ENCODE measurements around the gene ASIC1. TPM values are rescaled to one million over a fixed set of nuclear protein-coding genes. Genes with fewer than 3 reads are reported as not detected.

The ASIC1 gene
- total and polyA plus RNA-seq, 5 donors, result 1.3 to 4.5 (median 2.8) TPM

GRCh38 chr12:50052544-50052943 lies 4.9 kb upstream of the ASIC1 start:
- no peak for DNase-seq
- no peak for ATAC-seq
- Histone ChIP-seq H3K27ac (ENCODE audit: low read length) (no peak overlapping the region), H3K9me3 (ENCODE audit: control insufficient read depth, low read length) (no peaks in the 10 kb centered on the region), H3K4me3 (ENCODE audit: low read length) (no peak overlapping the region), H3K4me1 (ENCODE audit: control insufficient read depth, insufficient read depth, low read length) (peaks cover 2% of the 10 kb centered on the region), H3K27me3 (ENCODE audit: control insufficient read depth, insufficient read depth) (no peaks in the 10 kb centered on the region)
- intact Hi-C loops (cut with DNase I), result loop anchor here in 3 of 4 donors (5.0 to 10.0 kb wide), 4 partner anchors 80 to 278 kb away; partner anchors contain the start of gene AQP6 (in 2 of the 3)

- peaks cover 2% of the 10 kb centered on the region for H3K4me1 ChIP-seq (ENCODE audit: control insufficient read depth, insufficient read depth, low read length)
- no peak overlapping the region for H3K27ac ChIP-seq (ENCODE audit: low read length)
- intact Hi-C loops (cut with DNase I), result loop anchor here in 3 of 4 donors (5.0 to 10.0 kb wide), 4 partner anchors 81 to 278 kb away; partner anchors contain the start of gene AQP6 (in 2 of the 3)
- H3K27me3 ChIP-seq (ENCODE audit: control insufficient read depth, insufficient read depth), result no peaks in the 10 kb centered on the region
- ATAC-seq (no peak), DNase-seq (no peak)
- no peak overlapping the region for H3K4me3 ChIP-seq (ENCODE audit: low read length)
- no peaks in the 10 kb centered on the region for H3K9me3 ChIP-seq (ENCODE audit: control insufficient read depth, low read length)
- WGBS, result 90% methylated on average over 7 of the region's 7 CpGs
Observed at GRCh38 chr12:50052964-50053363, 4.4 kb upstream of the ASIC1 start.

- DNase-seq (no peak), ATAC-seq (no peak)
- WGBS, result 73% methylated on average over 1 of the region's 1 CpG
- Histone ChIP-seq H3K4me3 (ENCODE audit: low read length) (no peak overlapping the region), H3K4me1 (ENCODE audit: control insufficient read depth, insufficient read depth, low read length) (peaks cover 2% of the 10 kb centered on the region), H3K9me3 (ENCODE audit: control insufficient read depth, low read length) (no peaks in the 10 kb centered on the region), H3K27ac (ENCODE audit: low read length) (no peak overlapping the region), H3K27me3 (ENCODE audit: control insufficient read depth, insufficient read depth) (no peaks in the 10 kb centered on the region)
- intact Hi-C loops (cut with DNase I), result loop anchor here in 3 of 4 donors (5.0 to 10.0 kb wide), 4 partner anchors 81 to 279 kb away; partner anchors contain the start of gene AQP6 (in 2 of the 3)
Observed at GRCh38 chr12:50053583-50053982, 3.8 kb upstream of the ASIC1 start.

DNA sequence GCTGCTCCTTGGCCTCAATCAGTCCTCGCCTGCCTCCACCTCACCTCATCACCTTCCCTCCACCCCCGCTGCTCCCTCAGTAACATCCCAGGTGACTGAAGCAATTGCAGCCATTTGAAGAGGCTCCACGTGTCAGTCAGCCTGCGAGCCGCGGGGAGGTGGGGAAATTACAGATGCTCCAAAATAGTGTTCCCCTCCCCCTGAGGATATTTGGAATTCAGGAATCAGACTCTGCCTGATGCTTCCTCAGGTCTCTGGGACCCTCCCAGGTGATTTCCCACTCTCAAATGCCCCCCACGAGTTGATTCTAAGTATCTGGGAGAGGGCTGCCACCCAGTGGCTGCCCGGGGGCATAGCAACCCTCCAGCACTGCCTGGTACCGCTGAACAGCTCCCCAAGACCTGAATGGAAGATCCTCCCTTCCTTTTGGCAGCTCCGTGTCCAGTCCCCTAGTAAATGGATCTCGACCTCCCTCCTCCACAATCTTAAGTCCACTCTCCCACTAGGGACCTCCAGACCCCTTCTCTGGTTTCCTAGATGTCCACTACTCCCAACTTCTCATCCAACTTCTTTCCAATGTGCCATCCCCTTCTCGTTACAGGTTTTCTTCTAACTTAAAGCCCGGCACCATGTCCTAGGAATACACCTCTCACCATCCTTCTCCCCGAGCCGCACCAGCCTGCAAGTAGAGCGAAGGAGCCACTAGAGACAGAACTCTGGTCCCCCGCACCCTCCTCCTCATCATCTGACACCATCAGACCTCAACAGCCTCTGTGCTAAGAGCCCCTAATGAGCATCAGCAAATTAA lies 1.4 kb upstream of the ASIC1 start:
- H3K4me3 ChIP-seq (ENCODE audit: low read length), result no peak overlapping the region
- ATAC-seq (peak; percentile 30 to 54), DNase-seq (peak in 1 of 3 donors; percentile 74)
- no peak overlapping the region for H3K27ac ChIP-seq (ENCODE audit: low read length)
- WGBS, result 13% methylated on average over 17 of the region's 17 CpGs
- intact Hi-C loops (cut with DNase I), result loop anchor here (2.0 to 10.0 kb wide), 5 partner anchors 87 to 281 kb away; no protein-coding TSS in a partner anchor
- no peaks in the 10 kb centered on the region for H3K9me3 ChIP-seq (ENCODE audit: control insufficient read depth, low read length)
- no peaks in the 10 kb centered on the region for H3K4me1 ChIP-seq (ENCODE audit: control insufficient read depth, insufficient read depth, low read length)
- no peaks in the 10 kb centered on the region for H3K27me3 ChIP-seq (ENCODE audit: control insufficient read depth, insufficient read depth)

GRCh38 chr12:50056639-50056976 lies 788 bp upstream of the ASIC1 start:
- no peak overlapping the region for H3K27ac ChIP-seq (ENCODE audit: low read length)
- 13% methylated on average over 3 of the region's 3 CpGs for WGBS
- no peaks in the 10 kb centered on the region for H3K9me3 ChIP-seq (ENCODE audit: control insufficient read depth, low read length)
- no peak for ATAC-seq
- intact Hi-C loops (cut with DNase I), result loop anchor here (2.0 to 10.0 kb wide), 5 partner anchors 88 to 282 kb away; no protein-coding TSS in a partner anchor
- DNase-seq, result no peak
- H3K27me3 ChIP-seq (ENCODE audit: control insufficient read depth, insufficient read depth), result no peaks in the 10 kb centered on the region
- H3K4me3 ChIP-seq (ENCODE audit: low read length), result no peak overlapping the region
- no peaks in the 10 kb centered on the region for H3K4me1 ChIP-seq (ENCODE audit: control insufficient read depth, insufficient read depth, low read length)

- ATAC-seq (no peak), DNase-seq (peak in 1 of 3 donors; percentile 56)
- Histone ChIP-seq H3K27ac (ENCODE audit: low read length) (no peak overlapping the region), H3K9me3 (ENCODE audit: control insufficient read depth, low read length) (no peaks in the 10 kb centered on the region), H3K4me3 (ENCODE audit: low read length) (peak overlapping the region; percentile 58), H3K4me1 (ENCODE audit: control insufficient read depth, insufficient read depth, low read length) (no peaks in the 10 kb centered on the region), H3K27me3 (ENCODE audit: control insufficient read depth, insufficient read depth) (no peaks in the 10 kb centered on the region)
- intact Hi-C loops (cut with DNase I), result loop anchor here (2.0 to 10.0 kb wide), 5 partner anchors 89 to 283 kb away; no protein-coding TSS in a partner anchor
- WGBS, result 18% methylated on average over 30 of the region's 30 CpGs
Observed at GRCh38 chr12:50057896-50058670, 687 bp downstream of the ASIC1 start.

GRCh38 chr12:50058743-50059312 lies 1.4 kb downstream of the ASIC1 start:
- Histone ChIP-seq H3K27ac (ENCODE audit: low read length) (no peak overlapping the region), H3K4me3 (ENCODE audit: low read length) (no peak overlapping the region), H3K9me3 (ENCODE audit: control insufficient read depth, low read length) (no peaks in the 10 kb centered on the region), H3K4me1 (ENCODE audit: control insufficient read depth, insufficient read depth, low read length) (no peaks in the 10 kb centered on the region), H3K27me3 (ENCODE audit: control insufficient read depth, insufficient read depth) (no peaks in the 10 kb centered on the region)
- ATAC-seq (no peak), DNase-seq (peak in 1 of 3 donors; percentile 33)
- intact Hi-C loops (cut with DNase I), result loop anchor here (5.0 to 10.0 kb wide), 4 partner anchors 92 to 284 kb away; no protein-coding TSS in a partner anchor
- WGBS, result 92% methylated on average over 15 of the region's 15 CpGs

- H3K27me3 ChIP-seq (ENCODE audit: control insufficient read depth, insufficient read depth), result no peaks in the 10 kb centered on the region
- intact Hi-C loops (cut with DNase I), result loop anchor here (5.0 to 10.0 kb wide), 4 partner anchors 92 to 285 kb away; no protein-coding TSS in a partner anchor
- H3K9me3 ChIP-seq (ENCODE audit: control insufficient read depth, low read length), result no peaks in the 10 kb centered on the region
- no peak overlapping the region for H3K27ac ChIP-seq (ENCODE audit: low read length)
- ATAC-seq (no peak), DNase-seq (peak in 2 of 3 donors; percentile 23 to 26)
- no peak overlapping the region for H3K4me3 ChIP-seq (ENCODE audit: low read length)
- 74% methylated on average over 12 of the region's 12 CpGs for WGBS
- H3K4me1 ChIP-seq (ENCODE audit: control insufficient read depth, insufficient read depth, low read length), result no peaks in the 10 kb centered on the region
Observed at GRCh38 chr12:50059440-50060119, 2.2 kb downstream of the ASIC1 start.

DNA sequence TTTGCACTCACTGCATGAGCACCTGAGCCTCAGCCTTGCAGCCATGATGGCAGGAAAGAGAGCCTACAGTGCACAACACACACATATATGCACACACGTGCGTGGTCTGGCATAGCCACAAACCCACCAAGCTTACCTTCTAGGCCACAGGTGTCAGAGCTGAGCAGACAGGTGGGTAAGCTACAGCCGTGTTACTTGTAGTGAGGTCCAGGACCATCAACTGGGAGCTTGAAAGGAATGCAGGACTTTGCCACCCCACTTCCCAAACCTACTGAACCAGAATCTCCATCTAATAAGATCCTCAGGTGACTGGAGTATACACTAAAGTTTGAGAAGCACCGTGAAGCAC lies 2.7 kb downstream of the ASIC1 start:
- intact Hi-C loops (cut with DNase I), result loop anchor here in 2 of 4 donors (10.0 kb wide), 1 partner anchor 195 kb away; no protein-coding TSS in a partner anchor
- ATAC-seq, result no peak

GRCh38 chr12:50061171-50061570 lies 3.8 kb downstream of the ASIC1 start:
- Histone ChIP-seq H3K9me3 (ENCODE audit: control insufficient read depth, low read length) (no peaks in the 10 kb centered on the region), H3K4me1 (ENCODE audit: control insufficient read depth, insufficient read depth, low read length) (peaks cover under 1% of the 10 kb centered on the region), H3K4me3 (ENCODE audit: low read length) (no peak overlapping the region), H3K27ac (ENCODE audit: low read length) (no peak overlapping the region), H3K27me3 (ENCODE audit: control insufficient read depth, insufficient read depth) (no peaks in the 10 kb centered on the region)
- ATAC-seq, result no peak
- 77% methylated on average over 2 of the region's 2 CpGs for WGBS
- DNase-seq, result peak in 2 of 3 donors; percentile 21 to 53
- intact Hi-C loops (cut with DNase I), result loop anchor here in 2 of 4 donors (10.0 kb wide), 1 partner anchor 196 kb away; no protein-coding TSS in a partner anchor

More for the DNA sequence above, 2.7 kb downstream of the ASIC1 start:
- H3K4me3 ChIP-seq (ENCODE audit: low read length), result no peak overlapping the region
- H3K27ac ChIP-seq (ENCODE audit: low read length), result no peak overlapping the region
- H3K27me3 ChIP-seq (ENCODE audit: control insufficient read depth, insufficient read depth), result no peaks in the 10 kb centered on the region
- H3K4me1 ChIP-seq (ENCODE audit: control insufficient read depth, insufficient read depth, low read length), result no peaks in the 10 kb centered on the region
- WGBS, result 68% methylated on average over 4 of the region's 4 CpGs
- DNase-seq, result peak in 1 of 3 donors; percentile 21
- no peaks in the 10 kb centered on the region for H3K9me3 ChIP-seq (ENCODE audit: control insufficient read depth, low read length)

All from right cardiac atrium (tissue), 5 donors.